Measurements from ENCODE around the gene KRTAP16-1.

KRTAP16-1 gene

DNA sequence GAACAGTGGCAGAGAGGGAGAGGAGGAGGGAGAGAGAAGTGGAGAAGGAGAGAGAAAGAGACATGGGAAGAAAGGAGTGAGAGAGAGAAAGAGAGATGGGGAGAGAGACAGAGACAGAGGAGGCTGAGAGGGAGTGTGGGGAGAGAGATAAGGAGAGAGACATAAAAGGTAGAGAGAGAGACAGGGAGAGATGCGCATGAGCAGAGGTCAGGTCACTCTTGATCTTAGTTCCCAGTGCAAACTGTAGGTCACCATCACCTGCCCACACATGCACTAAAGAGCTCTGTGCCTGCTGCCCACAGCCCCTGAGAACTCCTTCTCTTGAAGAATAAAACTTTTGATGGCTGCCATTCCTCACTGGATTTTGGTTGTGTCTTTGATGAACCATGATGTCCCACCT lies 26.6 kb upstream of the KRTAP16-1 start:
- TF ChIP-seq, protein P1, sequence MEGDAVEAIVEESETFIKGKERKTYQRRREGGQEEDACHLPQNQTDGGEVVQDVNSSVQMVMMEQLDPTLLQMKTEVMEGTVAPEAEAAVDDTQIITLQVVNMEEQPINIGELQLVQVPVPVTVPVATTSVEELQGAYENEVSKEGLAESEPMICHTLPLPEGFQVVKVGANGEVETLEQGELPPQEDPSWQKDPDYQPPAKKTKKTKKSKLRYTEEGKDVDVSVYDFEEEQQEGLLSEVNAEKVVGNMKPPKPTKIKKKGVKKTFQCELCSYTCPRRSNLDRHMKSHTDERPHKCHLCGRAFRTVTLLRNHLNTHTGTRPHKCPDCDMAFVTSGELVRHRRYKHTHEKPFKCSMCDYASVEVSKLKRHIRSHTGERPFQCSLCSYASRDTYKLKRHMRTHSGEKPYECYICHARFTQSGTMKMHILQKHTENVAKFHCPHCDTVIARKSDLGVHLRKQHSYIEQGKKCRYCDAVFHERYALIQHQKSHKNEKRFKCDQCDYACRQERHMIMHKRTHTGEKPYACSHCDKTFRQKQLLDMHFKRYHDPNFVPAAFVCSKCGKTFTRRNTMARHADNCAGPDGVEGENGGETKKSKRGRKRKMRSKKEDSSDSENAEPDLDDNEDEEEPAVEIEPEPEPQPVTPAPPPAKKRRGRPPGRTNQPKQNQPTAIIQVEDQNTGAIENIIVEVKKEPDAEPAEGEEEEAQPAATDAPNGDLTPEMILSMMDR (IDR thresholded peaks at IDR 0.05; ENCODE audit: low read length, missing control alignments), result no peak
- DNase-seq (ENCODE audit: low read depth), result no peak
- no peak overlapping the region for H3K4me3 ChIP-seq (replicated peaks; ENCODE audit: low read depth, low read length)

DNA sequence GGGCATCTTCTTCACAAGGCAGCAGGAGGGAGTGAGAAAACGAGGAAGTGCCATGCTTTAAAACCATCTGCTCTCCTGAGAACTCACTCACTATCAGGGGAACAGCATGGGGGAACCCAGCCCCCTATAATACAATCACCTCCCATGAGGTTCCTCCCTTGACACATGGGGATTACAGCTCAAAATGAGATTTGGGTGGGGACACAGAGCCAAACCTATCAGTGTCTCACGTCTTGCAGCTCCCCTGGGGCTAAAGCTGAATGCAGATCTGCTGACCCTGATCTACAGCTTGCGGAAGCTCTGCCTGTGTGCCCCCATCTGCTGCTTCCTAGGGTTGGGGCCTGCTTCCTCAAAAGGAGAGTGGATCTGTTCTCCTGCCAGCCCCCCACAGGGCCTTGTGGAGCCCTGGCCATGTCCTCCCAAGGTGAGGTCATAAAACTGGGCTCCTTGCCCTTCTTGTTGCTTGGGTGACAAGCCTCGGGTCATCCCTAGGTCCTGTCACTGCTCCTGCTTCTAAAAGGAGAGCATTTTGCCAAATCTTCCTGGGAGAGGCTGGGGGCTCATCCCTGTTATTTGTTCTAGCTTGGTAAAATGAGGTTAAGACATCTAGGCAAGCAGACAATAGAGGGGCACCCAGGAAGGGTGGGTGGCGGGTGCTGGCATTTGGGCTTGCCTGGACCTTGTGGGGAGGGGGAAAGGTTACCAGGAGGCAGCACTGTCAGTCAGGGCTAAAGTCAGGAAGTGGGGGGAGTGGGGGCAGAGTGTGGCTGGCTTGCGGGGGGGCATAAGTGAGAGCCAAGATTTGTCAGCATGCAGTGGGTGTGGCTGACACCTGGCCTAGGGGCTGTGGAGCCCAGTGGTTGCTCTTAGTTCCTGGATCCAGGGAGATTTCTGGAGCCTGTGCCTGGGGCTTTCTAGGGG lies 25.5 kb upstream of the KRTAP16-1 start:
- TF ChIP-seq, protein P1 (IDR thresholded peaks at IDR 0.05; ENCODE audit: low read length, missing control alignments), result no peak
- no peak overlapping the region for H3K4me3 ChIP-seq (replicated peaks; ENCODE audit: low read depth, low read length)
- DNase-seq (ENCODE audit: low read depth), result no peak

DNA sequence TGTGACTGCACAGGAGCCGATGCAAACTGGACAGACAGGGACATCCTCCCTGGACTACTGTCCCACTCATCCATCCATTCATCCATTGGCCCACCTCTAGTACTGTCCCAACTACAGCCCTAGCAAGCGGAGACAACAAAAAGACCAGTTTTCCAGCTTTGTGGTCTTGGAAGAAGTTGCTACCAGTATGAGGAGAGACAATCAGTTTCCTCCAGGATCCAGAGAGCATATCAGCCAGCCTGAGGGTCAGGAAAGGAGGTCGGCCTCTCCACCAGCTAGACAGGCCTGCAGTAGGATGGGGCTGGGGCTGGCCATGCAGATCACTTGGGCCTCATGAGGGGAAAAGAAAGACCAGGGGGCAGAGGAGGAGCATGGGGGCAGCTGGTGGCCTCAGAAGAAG lies 24.7 kb upstream of the KRTAP16-1 start:
- TF ChIP-seq, protein P1 (IDR thresholded peaks at IDR 0.05; ENCODE audit: low read length, missing control alignments), result no peak
- DNase-seq (ENCODE audit: low read depth), result no peak
- no peak overlapping the region for H3K4me3 ChIP-seq (replicated peaks; ENCODE audit: low read depth, low read length)

DNA sequence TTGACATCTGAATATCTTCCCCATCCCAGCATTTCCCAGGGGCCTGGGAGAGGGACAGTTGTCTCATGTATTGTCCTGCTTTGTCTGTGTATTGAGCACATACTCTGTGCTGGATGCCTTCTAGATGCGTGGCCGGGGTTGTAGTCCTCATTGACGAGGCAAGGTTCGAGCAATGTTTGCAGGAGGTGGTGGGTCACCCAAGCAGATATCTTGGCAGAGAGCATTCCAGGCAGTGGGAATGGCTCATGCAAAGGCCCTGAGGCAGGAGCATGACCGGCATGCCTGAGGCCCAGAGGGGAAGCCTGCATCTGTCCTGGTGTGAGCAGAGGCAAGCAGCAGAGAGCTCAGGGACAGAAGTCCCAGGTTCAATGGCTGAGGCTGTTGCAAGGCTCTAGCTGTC lies 24.0 kb upstream of the KRTAP16-1 start:
- TF ChIP-seq, protein P1 (IDR thresholded peaks at IDR 0.05; ENCODE audit: low read length, missing control alignments), result no peak
- DNase-seq (ENCODE audit: low read depth), result no peak
- H3K4me3 ChIP-seq (replicated peaks; ENCODE audit: low read depth, low read length), result no peak overlapping the region

DNA sequence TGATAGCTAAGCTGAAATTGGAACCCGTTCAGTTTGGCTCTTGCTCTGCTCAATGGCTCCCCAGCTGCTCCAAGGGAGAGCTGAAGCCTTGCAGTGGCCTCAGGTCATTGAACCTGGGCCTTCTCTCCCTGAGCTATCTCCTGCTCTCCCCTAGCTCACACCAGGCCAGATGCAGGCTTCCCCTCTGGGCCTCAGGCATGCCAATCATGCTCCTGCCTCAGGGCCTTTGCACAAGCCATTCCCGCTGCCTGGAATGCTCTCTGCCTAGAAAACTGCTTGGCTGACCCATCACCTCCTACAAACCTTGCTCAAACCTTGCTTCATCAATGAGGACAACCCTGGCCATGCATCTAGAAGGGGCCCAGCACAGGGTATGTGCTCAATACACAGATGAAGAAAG lies 23.1 kb upstream of the KRTAP16-1 start:
- no peak overlapping the region for H3K4me3 ChIP-seq (replicated peaks; ENCODE audit: low read depth, low read length)
- DNase-seq (ENCODE audit: low read depth), result no peak

DNA sequence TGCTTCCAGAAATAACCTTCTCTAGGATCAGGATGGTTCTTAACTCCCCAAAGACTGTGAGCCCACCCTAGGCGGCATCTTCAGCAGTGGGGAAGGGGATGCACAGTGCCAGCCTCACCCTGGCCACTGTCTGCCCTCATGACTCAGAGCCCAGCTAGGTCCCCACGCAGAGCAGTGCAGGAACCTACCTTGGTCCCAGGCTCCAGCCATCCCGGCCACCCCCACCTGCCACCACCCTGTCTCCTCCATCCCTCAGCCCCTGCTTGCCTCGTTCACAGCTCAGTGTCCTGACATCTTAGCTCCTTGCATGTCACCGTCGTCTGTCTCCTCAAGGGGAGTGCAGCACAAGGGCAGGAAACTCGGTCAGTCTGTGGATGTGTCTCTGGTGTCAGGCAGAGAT lies 22.5 kb upstream of the KRTAP16-1 start:
- no peak for DNase-seq (ENCODE audit: low read depth)
- TF ChIP-seq, protein P1 (IDR thresholded peaks at IDR 0.05; ENCODE audit: low read length, missing control alignments), result no peak
- no peak overlapping the region for H3K4me3 ChIP-seq (replicated peaks; ENCODE audit: low read depth, low read length)

More for the DNA sequence above, 23.1 kb upstream of the KRTAP16-1 start:
- TF ChIP-seq, protein P1 (IDR thresholded peaks at IDR 0.05; ENCODE audit: low read length, missing control alignments), result no peak
